B cell (primary cell): ENCODE data around the gene EDN3. TPM values are rescaled to one million over a fixed set of nuclear protein-coding genes. Genes with fewer than 3 reads are reported as not detected.

ENCODE experiments used
- ATAC-seq: fragments of 200-7000 bp; cut with Tn5 transposase; one replicate; pipeline ENCODE4 v1.10.0; 2021; ENCODE audit warnings: low read depth, mild to moderate bottlenecking, moderate number of reproducible peaks, moderate library complexity
- CTCF ChIA-PET: fragments of 350-600 bp; sonication (Branson Sonifier 250); formaldehyde crosslinking; loops from one replicate; lab custom pipeline; 2021; ENCODE audit warnings: antibody characterized with exemption, inconsistent platforms; lab: Charles Lee
- POLR2A ChIA-PET: fragments of 350-600 bp; sonication (Branson Sonifier 250); formaldehyde crosslinking; loops from one replicate; lab custom pipeline; 2021; ENCODE audit warnings: antibody characterized with exemption; lab: Charles Lee
- DNase-seq: peaks from one replicate; pipeline ENCODE4 v3.0.0; 2013
- H2AFZ ChIP-seq: 2 replicates; pipeline ENCODE4 v1.6.1; 2012; ENCODE audit warnings: mild to moderate bottlenecking, low read depth, low read length; ENCODE audit not compliant: insufficient read depth, poor library complexity, severe bottlenecking
- H3K27ac ChIP-seq, 2 donors: 1 replicate in 1 of 2; 2 replicates in 1 of 2; pipeline ENCODE4 v1.5.1; 2012 to 2013; ENCODE audit warnings: low read length in 2 of 2, mild to moderate bottlenecking in 2 of 2, moderate library complexity in 1 of 2
- H3K27me3 ChIP-seq, 4 experiments: fragments of 200-600 bp in 1 of 4; sonication (generic) in 1 of 4; replicated peaks in 1 of 4; 1 replicate in 2 of 4; 2 replicates in 2 of 4; pipeline versions ENCODE4 v1.6.1 to v1.7.0; 2013 to 2016; ENCODE audit warnings: low read length in 3 of 4, mild to moderate bottlenecking in 2 of 4, mixed read lengths in 1 of 4, moderate library complexity in 1 of 4; ENCODE audit not compliant: insufficient read depth in 4 of 4, control insufficient read depth in 3 of 4; ENCODE audit errors: control extremely low read depth in 1 of 4
- H3K36me3 ChIP-seq, 2 experiments: replicated peaks in 1 of 2; 1 replicate in 1 of 2; 2 replicates in 1 of 2; pipeline versions ENCODE4 v1.6.1 to v1.7.1; 2013; ENCODE audit warnings: low read length in 1 of 2; ENCODE audit not compliant: insufficient read depth in 2 of 2, control insufficient read depth in 1 of 2; ENCODE audit errors: control extremely low read depth in 1 of 2, extremely low read depth in 1 of 2
- H3K4me1 ChIP-seq, 2 donors: fragments of 200-600 bp in 1 of 2; sonication (generic) in 1 of 2; 1 replicate in 1 of 2; 2 replicates in 1 of 2; pipeline versions ENCODE4 v1.5.1 to v1.6.1; 2013 to 2017; ENCODE audit warnings: low read length in 2 of 2; ENCODE audit not compliant: control insufficient read depth in 2 of 2, insufficient read depth in 2 of 2
- H3K4me2 ChIP-seq: replicated peaks from 2 replicates; pipeline ENCODE3; 2012; ENCODE audit warnings: mild to moderate bottlenecking, low read depth, low read length; ENCODE audit not compliant: poor library complexity, severe bottlenecking
- H3K4me3 ChIP-seq, 5 experiments: fragments of 200-600 bp in 1 of 5; sonication (generic) in 1 of 5; 1 replicate in 3 of 5; 2 replicates in 2 of 5; pipeline versions ENCODE4 v1.5.1 to v1.7.0; 2011 to 2016; ENCODE audit warnings: low read length in 4 of 5, mild to moderate bottlenecking in 4 of 5, low read depth in 2 of 5, control low read depth in 1 of 5, moderate library complexity in 1 of 5; ENCODE audit not compliant: insufficient read depth in 1 of 5; ENCODE audit errors: control extremely low read depth in 1 of 5, extremely low read depth in 1 of 5
- H3K79me2 ChIP-seq: fragments of 200-600 bp; sonication (generic); one replicate; pipeline ENCODE4 v1.6.0; 2016; ENCODE audit warnings: low read length; ENCODE audit not compliant: control insufficient read depth, insufficient read depth
- H3K9ac ChIP-seq: fragments of 200-600 bp; sonication (generic); 2 replicates; pipeline ENCODE4 v1.6.1; 2017; ENCODE audit warnings: mild to moderate bottlenecking, low read length, moderate library complexity
- H3K9me3 ChIP-seq, 3 donors: one replicate each; pipeline versions ENCODE4 v1.6.1 to v1.7.1; 2013; ENCODE audit warnings: low read length in 2 of 3; ENCODE audit not compliant: control insufficient read depth in 2 of 3, insufficient read depth in 1 of 3; ENCODE audit errors: control extremely low read depth in 1 of 3
- H4K20me1 ChIP-seq: 2 replicates; pipeline ENCODE4 v1.6.0; 2012; ENCODE audit warnings: mild to moderate bottlenecking, low read length; ENCODE audit not compliant: insufficient read depth, control insufficient read depth, poor library complexity, severe bottlenecking
- H3K27ac Mint-ChIP-seq: one replicate; pipeline ENCODE4 v1.8.0; 2021; ENCODE audit warnings: mixed read lengths
- H3K27me3 Mint-ChIP-seq: one replicate; pipeline ENCODE4 v1.8.0; 2021; ENCODE audit warnings: mixed read lengths
- H3K4me1 Mint-ChIP-seq: one replicate; pipeline ENCODE4 v1.8.0; 2021; ENCODE audit warnings: mixed read lengths
- H3K4me3 Mint-ChIP-seq: one replicate; pipeline ENCODE4 v1.8.0; 2021; ENCODE audit warnings: mixed read lengths
- H3K9me3 Mint-ChIP-seq: one replicate; pipeline ENCODE4 v1.8.0; 2022; ENCODE audit warnings: mixed read lengths; ENCODE audit not compliant: insufficient read depth
- EZH2 ChIP-seq: IDR thresholded peaks from 2 replicates; pipeline ENCODE4 v1.6.1; 2012; ENCODE audit warnings: borderline replicate concordance, low read depth, mild to moderate bottlenecking, moderate library complexity, low read length; ENCODE audit not compliant: insufficient read depth, poor library complexity, severe bottlenecking
- WGBS: methylation state at CpG from one replicate; pipeline ENCODE4 v1.1.5; 2013; ENCODE audit warnings: missing lambda C conversion rate; ENCODE audit not compliant: insufficient coverage; 5-methylcytosine and 5-hydroxymethylcytosine counted together
- intact Hi-C: fragments of 100-400 bp; cut with micrococcal nuclease; formaldehyde crosslinking; loops from one replicate; pipeline ENCODE4 v1.10.0; 2022
- polyA plus RNA-seq: library from polyadenylated mRNA; depleted of rRNA; stranded (reverse); fragments of >200 nt; gene quantifications from 2 replicates; pipeline ENCODE4 v1.2.3, GENCODE V29; 2012
- total RNA-seq, 2 donors: library from RNA; stranded (reverse); fragments of 120-200 nt in 1 of 2; gene quantifications; 1 replicate in 1 of 2; 2 replicates in 1 of 2; pipeline versions ENCODE4 v1.2.3 to v1.2.4, GENCODE V29; 2013 to 2022
- TF ChIP-seq, protein P1 (sequence below): fragments of 200-600 bp; IDR thresholded peaks from one replicate; pipeline ENCODE4 v1.8.0; 2022; ENCODE audit warnings: antibody characterized with exemption, mild to moderate bottlenecking

The EDN3 gene
- total and polyA plus RNA-seq, 2 donors (not counting 1 experiment from before 2014, with no cell fraction given) = 0.04 TPM; not detected in 1

- 95% methylated on average over 2 of the region's 3 CpGs for WGBS
- intact Hi-C loops = no loop called here
- POLR2A ChIA-PET = no interaction called here
- H4K20me1 ChIP-seq = no peaks in the 10 kb centered on the region
- no peak overlapping the region for H3K4me3 ChIP-seq
- Mint-ChIP-seq H3K4me1 (no peaks in the 10 kb centered on the region), H3K27me3 (peaks cover 40% of the 10 kb centered on the region), H3K27ac (no peak overlapping the region), H3K9me3 (no peaks in the 10 kb centered on the region), H3K4me3 (no peak overlapping the region)
- ATAC-seq (no peak), DNase-seq (no peak)
- H3K4me1 ChIP-seq = no peaks in the 10 kb centered on the region
- H3K9ac ChIP-seq = no peak overlapping the region
- no peaks in the 10 kb centered on the region for H3K36me3 ChIP-seq
- TF ChIP-seq, protein P1, sequence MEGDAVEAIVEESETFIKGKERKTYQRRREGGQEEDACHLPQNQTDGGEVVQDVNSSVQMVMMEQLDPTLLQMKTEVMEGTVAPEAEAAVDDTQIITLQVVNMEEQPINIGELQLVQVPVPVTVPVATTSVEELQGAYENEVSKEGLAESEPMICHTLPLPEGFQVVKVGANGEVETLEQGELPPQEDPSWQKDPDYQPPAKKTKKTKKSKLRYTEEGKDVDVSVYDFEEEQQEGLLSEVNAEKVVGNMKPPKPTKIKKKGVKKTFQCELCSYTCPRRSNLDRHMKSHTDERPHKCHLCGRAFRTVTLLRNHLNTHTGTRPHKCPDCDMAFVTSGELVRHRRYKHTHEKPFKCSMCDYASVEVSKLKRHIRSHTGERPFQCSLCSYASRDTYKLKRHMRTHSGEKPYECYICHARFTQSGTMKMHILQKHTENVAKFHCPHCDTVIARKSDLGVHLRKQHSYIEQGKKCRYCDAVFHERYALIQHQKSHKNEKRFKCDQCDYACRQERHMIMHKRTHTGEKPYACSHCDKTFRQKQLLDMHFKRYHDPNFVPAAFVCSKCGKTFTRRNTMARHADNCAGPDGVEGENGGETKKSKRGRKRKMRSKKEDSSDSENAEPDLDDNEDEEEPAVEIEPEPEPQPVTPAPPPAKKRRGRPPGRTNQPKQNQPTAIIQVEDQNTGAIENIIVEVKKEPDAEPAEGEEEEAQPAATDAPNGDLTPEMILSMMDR = no peak
- no peak for TF ChIP-seq EZH2
- H3K4me2 ChIP-seq = no peak overlapping the region
- H3K27me3 ChIP-seq = peaks cover 0 to 3% (median 0%) of the 10 kb centered on the region in 4 experiments
- CTCF ChIA-PET = no interaction called here
- H3K27ac ChIP-seq = no peak overlapping the region
- H3K79me2 ChIP-seq = no peaks in the 10 kb centered on the region
- H3K9me3 ChIP-seq = peaks cover 0 to 3% (median 0%) of the 10 kb centered on the region in 3 donors
- no peak overlapping the region for H2AFZ ChIP-seq
Measured at GRCh38 chr20:59307270-59307669, 6.9 kb downstream of the EDN3 start.

GRCh38 chr20:59308493-59309201, 8.2 kb downstream of the EDN3 start:
- DNase-seq (no peak), ATAC-seq (no peak)
- Histone ChIP-seq H3K9ac (no peak overlapping the region), H3K36me3 (no peaks in the 10 kb centered on the region), H3K4me3 (no peak overlapping the region), H4K20me1 (no peaks in the 10 kb centered on the region), H3K27ac (no peak overlapping the region), H3K4me1 (no peaks in the 10 kb centered on the region), H3K9me3 (peaks cover 0 to 3% (median 0%) of the 10 kb centered on the region in 3 donors), H2AFZ (no peak overlapping the region), H3K4me2 (no peak overlapping the region), H3K79me2 (no peaks in the 10 kb centered on the region), H3K27me3 (peaks cover 0 to 2% (median 0%) of the 10 kb centered on the region in 4 experiments)
- CTCF ChIA-PET = no interaction called here
- no peaks in the 10 kb centered on the region for H3K4me1 Mint-ChIP-seq
- no peak overlapping the region for H3K27ac Mint-ChIP-seq
- TF ChIP-seq EZH2 = no peak
- TF ChIP-seq, protein P1 = no peak
- no peaks in the 10 kb centered on the region for H3K9me3 Mint-ChIP-seq
- WGBS = 77% methylated on average over 5 of the region's 10 CpGs
- no peak overlapping the region for H3K4me3 Mint-ChIP-seq
- intact Hi-C loops = no loop called here
- H3K27me3 Mint-ChIP-seq = peaks cover 34% of the 10 kb centered on the region
- POLR2A ChIA-PET = no interaction called here
